Fibroblast of skin of abdomen (primary cell): ENCODE results near the gene SMAD6.
"Not testable (repeated sequence)": the region's sequence is repeated elsewhere in the genome, so short reads cannot be mapped to it uniquely, and the experiment has no call there.

Experiments used
- DNase-seq: peaks from one replicate; pipeline ENCODE4 v3.0.0-alpha.2; 2013

SMAD6 gene

GRCh38 chr15:66826507-66826906, 124.5 kb downstream of the SMAD6 start:
- no peak for DNase-seq

- DNase-seq: no peak
Measured at GRCh38 chr15:66827039-66827697, 125.1 kb downstream of the SMAD6 start.

GRCh38 chr15:66827698-66828055, 125.6 kb downstream of the SMAD6 start:
- no peak for DNase-seq

GRCh38 chr15:66828817-66829541, 126.9 kb downstream of the SMAD6 start:
- DNase-seq: not testable (repeated sequence)

- DNase-seq: no peak
Measured at GRCh38 chr15:66829551-66830121, 127.6 kb downstream of the SMAD6 start.

GRCh38 chr15:66830358-66830757, 128.3 kb downstream of the SMAD6 start:
- peak; percentile 55 for DNase-seq

GRCh38 chr15:66830823-66831222, 128.8 kb downstream of the SMAD6 start:
- DNase-seq: no peak

GRCh38 chr15:66831289-66831688, 129.3 kb downstream of the SMAD6 start:
- DNase-seq: no peak

- DNase-seq: no peak
Measured at GRCh38 chr15:66831801-66832390, 129.9 kb downstream of the SMAD6 start.
